Measurements from ENCODE around the gene PHF23. TPM values are rescaled to one million over a fixed set of nuclear protein-coding genes. Genes with fewer than 3 reads are reported as not detected.

The PHF23 gene
- total RNA-seq, 1 experiment from 2014 or later, result 110 TPM

DNA sequence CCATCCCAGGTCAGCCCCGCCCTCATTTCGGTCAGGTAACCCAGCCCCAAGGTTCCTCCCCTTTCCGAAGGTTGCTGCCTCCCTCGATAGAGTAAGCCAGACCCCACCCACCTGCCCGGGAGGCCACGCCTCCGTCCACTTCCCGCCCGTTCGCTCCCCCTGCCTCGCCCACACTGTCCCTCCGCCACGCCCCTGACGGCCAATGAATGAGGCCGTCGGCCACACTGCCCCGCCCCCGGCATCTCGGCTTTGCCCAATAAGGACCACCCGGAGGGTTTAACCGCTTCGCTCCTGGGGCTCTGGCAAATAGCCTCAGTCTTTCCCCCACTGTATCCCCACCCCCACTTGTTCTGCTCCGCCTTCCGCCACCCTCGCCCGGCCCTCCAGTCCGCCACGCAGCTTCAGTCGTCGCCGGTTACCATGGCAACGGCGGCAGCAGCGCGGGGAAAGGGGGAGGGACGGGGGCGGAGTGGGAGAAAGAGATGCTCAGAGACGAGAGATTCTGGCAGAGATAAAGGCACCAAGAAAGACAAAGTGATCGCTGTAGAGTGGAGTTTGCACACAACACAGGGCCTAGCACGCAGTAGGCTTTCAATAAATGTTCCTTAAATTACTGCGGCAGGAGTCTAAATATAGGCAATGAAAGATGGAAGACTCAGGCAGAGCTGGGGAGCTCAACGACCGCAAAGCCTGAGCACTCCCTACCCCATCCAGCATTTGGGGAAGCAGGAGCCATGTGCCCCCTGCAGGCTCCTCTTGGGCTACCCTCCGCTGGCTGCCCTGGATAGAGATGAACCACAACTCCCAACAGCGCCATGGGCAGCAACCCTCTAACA lies 24.7 kb downstream of the PHF23 start:
- H3K4me3 Mint-ChIP-seq, result peak overlapping the region; percentile 71 to 91
- no peak overlapping the region for H3K23ac ChIP-seq (ENCODE audit: insufficient read length, low read depth, low read length)
- TF ChIP-seq, protein P1, sequence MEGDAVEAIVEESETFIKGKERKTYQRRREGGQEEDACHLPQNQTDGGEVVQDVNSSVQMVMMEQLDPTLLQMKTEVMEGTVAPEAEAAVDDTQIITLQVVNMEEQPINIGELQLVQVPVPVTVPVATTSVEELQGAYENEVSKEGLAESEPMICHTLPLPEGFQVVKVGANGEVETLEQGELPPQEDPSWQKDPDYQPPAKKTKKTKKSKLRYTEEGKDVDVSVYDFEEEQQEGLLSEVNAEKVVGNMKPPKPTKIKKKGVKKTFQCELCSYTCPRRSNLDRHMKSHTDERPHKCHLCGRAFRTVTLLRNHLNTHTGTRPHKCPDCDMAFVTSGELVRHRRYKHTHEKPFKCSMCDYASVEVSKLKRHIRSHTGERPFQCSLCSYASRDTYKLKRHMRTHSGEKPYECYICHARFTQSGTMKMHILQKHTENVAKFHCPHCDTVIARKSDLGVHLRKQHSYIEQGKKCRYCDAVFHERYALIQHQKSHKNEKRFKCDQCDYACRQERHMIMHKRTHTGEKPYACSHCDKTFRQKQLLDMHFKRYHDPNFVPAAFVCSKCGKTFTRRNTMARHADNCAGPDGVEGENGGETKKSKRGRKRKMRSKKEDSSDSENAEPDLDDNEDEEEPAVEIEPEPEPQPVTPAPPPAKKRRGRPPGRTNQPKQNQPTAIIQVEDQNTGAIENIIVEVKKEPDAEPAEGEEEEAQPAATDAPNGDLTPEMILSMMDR (conservative IDR thresholded peaks at IDR 0.05), result peak; percentile 71

More for the DNA sequence above, 24.7 kb downstream of the PHF23 start:
- H4K5ac ChIP-seq (ENCODE audit: insufficient read length, low read depth, low read length), result no peak overlapping the region
- no peak overlapping the region for H2AFZ ChIP-seq (ENCODE audit: low read length)
- Mint-ChIP-seq H3K9me3 (no peaks in the 10 kb centered on the region), H3K27ac (peak overlapping the region; percentile 96 to 100 (median 99)), H3K4me1 (peaks cover 64 to 73% of the 10 kb centered on the region in 2 experiments), H3K27me3 (ENCODE audit: low read depth) (no peaks in the 10 kb centered on the region; the same call in 1 of the 2 replicates), H3K36me3 (ENCODE audit: insufficient read depth in 1 of 3, low read depth in 3 of 3) (peaks cover 0 to 3% (median 0%) of the 10 kb centered on the region in 3 experiments; a peak in 3 of 7 replicates)
- H3K4me2 ChIP-seq (ENCODE audit: insufficient read depth, insufficient read length, low read length), result peak overlapping the region; percentile 87
- no peak overlapping the region for H3K9ac ChIP-seq (ENCODE audit: extremely low read depth, insufficient read length, low read length)
- H3K27ac ChIP-seq (ENCODE audit: insufficient read length, low read depth, low read length), result no peak overlapping the region
- H2AK5ac ChIP-seq (ENCODE audit: insufficient read length, low read length), result no peak overlapping the region
- H2BK20ac ChIP-seq (ENCODE audit: low read depth, low read length, poor library complexity, severe bottlenecking), result no peak overlapping the region
- H3K9me3 ChIP-seq (ENCODE audit: control insufficient read depth, low read depth, low read length), result no peaks in the 10 kb centered on the region
- no peak overlapping the region for H2BK15ac ChIP-seq (ENCODE audit: low read depth, low read length)
- H3K79me2 ChIP-seq (ENCODE audit: insufficient read depth, low read length), result peaks cover 3% of the 10 kb centered on the region; the same call in 1 of the 2 replicates
- peaks cover 2% of the 10 kb centered on the region for H3K79me1 ChIP-seq (ENCODE audit: insufficient read depth, low read depth, low read length, poor library complexity, severe bottlenecking)
- H2BK120ac ChIP-seq (ENCODE audit: low read depth, low read length, poor library complexity, severe bottlenecking), result no peak overlapping the region
- H4K91ac ChIP-seq (ENCODE audit: insufficient read length, low read depth, low read length), result no peak overlapping the region
- H3K27me3 ChIP-seq (ENCODE audit: insufficient read depth, low read length), result no peaks in the 10 kb centered on the region
- peaks cover 3% of the 10 kb centered on the region; the same call in 1 of the 2 replicates for H3K4me1 ChIP-seq (ENCODE audit: insufficient read depth, low read length)
- H4K8ac ChIP-seq (replicated peaks; ENCODE audit: insufficient read length, low read depth, low read length), result no peak overlapping the region
- no peak overlapping the region for H3K56ac ChIP-seq (ENCODE audit: insufficient read length, low read depth, low read length)
- no CpG with 5 or more reads among the region's 45 CpGs for WGBS (ENCODE audit: extremely low coverage, insufficient read length, low lambda C conversion rate)
- no peak overlapping the region for H2BK5ac ChIP-seq (ENCODE audit: insufficient read length, low read length)
- peak overlapping the region; percentile 79; the same call in 1 of the 2 replicates for H3K14ac ChIP-seq (ENCODE audit: insufficient read depth, low read length)
- peaks cover 23% of the 10 kb centered on the region for H3K23me2 ChIP-seq (ENCODE audit: insufficient read length, low read depth, low read length, poor library complexity, severe bottlenecking)
- peak; percentile 100 for DNase-seq
- no peak overlapping the region; the same call in 1 of the 2 replicates for H3K4ac ChIP-seq (ENCODE audit: low read depth, low read length)
- no peaks in the 10 kb centered on the region for H4K20me1 ChIP-seq (ENCODE audit: control insufficient read depth, insufficient read depth, insufficient read length)
- H3K18ac ChIP-seq (ENCODE audit: insufficient read length, low read depth, low read length), result peak overlapping the region; percentile 94
- H2BK12ac ChIP-seq (ENCODE audit: insufficient read length, low read depth, low read length), result no peak overlapping the region
- H3T11ph ChIP-seq (ENCODE audit: low read length), result no peak overlapping the region
